GM12878 (cell line): ENCODE measurements around the gene ABCC4. TPM values are rescaled to one million over a fixed set of nuclear protein-coding genes. Genes with fewer than 3 reads are reported as not detected.
A peak's percentile ranks its signal among the peaks of the same experiment; 100 is the strongest.

Experiments used
- ATAC-seq: fragments of 200-7000 bp; cut with Tn5 transposase; 3 replicates; pipeline ENCODE4 v1.9.1; 2020; ENCODE audit warnings: mild to moderate bottlenecking, moderate library complexity
- BruUV-seq: library from RNA; stranded (reverse); fragments of 400-500 nt; replicated peaks from 2 replicates; lab custom pipeline; 2021; lab: Mats Ljungman, UMichigan
- CTCF ChIA-PET: fragments of 300-600 bp; sonication (Branson Sonifier 250); formaldehyde crosslinking; extraction: SDS; loops from one replicate; lab custom pipeline; 2021; ENCODE audit warnings: inconsistent platforms; lab: Yijun Ruan, JAX
- POLR2A ChIA-PET: fragments of 350-600 bp; formaldehyde crosslinking; extraction: SDS; loops from one replicate; lab custom pipeline; 2021; ENCODE audit warnings: inconsistent platforms; lab: Charles Lee
- RAD21 ChIA-PET: fragments of 300-600 bp; sonication (Branson Sonifier 250); formaldehyde crosslinking; loops from one replicate; lab custom pipeline; 2023; ENCODE audit warnings: antibody characterized with exemption; ENCODE audit not compliant: unreplicated experiment; lab: Charles Lee
- SMC1A ChIA-PET: fragments of 300-600 bp; sonication (Branson Sonifier 250); formaldehyde crosslinking; loops from one replicate; lab custom pipeline; 2023; ENCODE audit not compliant: unreplicated experiment, uncharacterized antibody; lab: Charles Lee
- DNase-seq: peaks from one replicate; pipeline ENCODE4 v3.0.0-alpha.2; 2011; ENCODE audit warnings: low read depth, low spot score
- FAIRE-seq: peaks from 3 replicates; lab custom pipeline; 2011; peaks lifted over from hg19 to GRCh38; lab: Jason Lieb, UNC
- H2AFZ ChIP-seq: 2 replicates; pipeline ENCODE4 v1.6.0; 2011; ENCODE audit warnings: low read depth, low read length, control low read depth; ENCODE audit not compliant: control insufficient read depth
- H3K27ac ChIP-seq: 2 replicates; pipeline ENCODE4 v1.5.1; 2011; ENCODE audit warnings: control low read depth; ENCODE audit not compliant: control insufficient read depth, insufficient read depth
- H3K27me3 ChIP-seq, 2 experiments: replicated peaks in 1 of 2; 2 replicates each; pipeline versions ENCODE4 v1.6.0 to v1.6.1; 2011; ENCODE audit warnings: low read length in 1 of 2; ENCODE audit not compliant: control insufficient read depth in 2 of 2, insufficient read depth in 2 of 2
- H3K36me3 ChIP-seq, 2 experiments: 2 replicates each; pipeline ENCODE4 v1.5.1; 2011; ENCODE audit warnings: low read length in 1 of 2; ENCODE audit not compliant: control insufficient read depth in 2 of 2, insufficient read depth in 2 of 2
- H3K4me1 ChIP-seq: 2 replicates; pipeline ENCODE4 v1.6.1; 2011; ENCODE audit warnings: mild to moderate bottlenecking, low read length, moderate library complexity, mixed read lengths; ENCODE audit not compliant: control insufficient read depth, insufficient read depth
- H3K4me2 ChIP-seq: 2 replicates; pipeline ENCODE4 v1.6.0; 2011; ENCODE audit warnings: control low read depth; ENCODE audit not compliant: control insufficient read depth, insufficient read depth
- H3K4me3 ChIP-seq: fragments of 200-600 bp; sonication (generic); 2 replicates; pipeline ENCODE4 v1.5.1; 2016
- H3K79me2 ChIP-seq: 2 replicates; pipeline ENCODE4 v1.6.0; 2011; ENCODE audit warnings: low read length; ENCODE audit not compliant: control insufficient read depth, insufficient read depth
- H3K9ac ChIP-seq: 2 replicates; pipeline ENCODE4 v1.8.0; 2011; ENCODE audit warnings: low read length, control low read depth, mixed read lengths; ENCODE audit not compliant: control insufficient read depth, insufficient read depth
- H3K9me3 ChIP-seq: replicated peaks from 3 replicates; pipeline ENCODE4 v1.5.1; 2011; ENCODE audit warnings: mild to moderate bottlenecking, low read length; ENCODE audit not compliant: control insufficient read depth, insufficient read depth
- H4K20me1 ChIP-seq: 2 replicates; pipeline ENCODE4 v1.6.0; 2011; ENCODE audit not compliant: control insufficient read depth, insufficient read depth
- CBX3 ChIP-seq: fragments of 200-600 bp; sonication (generic); IDR thresholded peaks from 2 replicates; pipeline ENCODE4 v1.6.1; 2016; ENCODE audit warnings: low read depth, borderline replicate concordance
- HDAC6 ChIP-seq: fragments of 200-600 bp; sonication (generic); IDR thresholded peaks from one replicate; pipeline ENCODE4 v1.8.0; 2017; ENCODE audit warnings: antibody characterized with exemption; ENCODE audit not compliant: unreplicated experiment
- IKZF1 ChIP-seq: fragments of 450-650 bp; conservative IDR thresholded peaks from 2 replicates; pipeline ENCODE4 v1.6.1; 2017; ENCODE audit warnings: antibody characterized with exemption, mild to moderate bottlenecking
- POLR2AphosphoS2 ChIP-seq: IDR thresholded peaks from 2 replicates; pipeline ENCODE4 v1.6.1; 2011; ENCODE audit warnings: low read depth, mild to moderate bottlenecking, low read length, improper control_type of control experiment, moderate library complexity
- SIN3A ChIP-seq: IDR thresholded peaks from 2 replicates; pipeline ENCODE4 v1.6.1; 2012; ENCODE audit warnings: low read depth, low read length, improper control_type of control experiment
- ZNF687 ChIP-seq: fragments of 450-650 bp; IDR thresholded peaks from 2 replicates; pipeline ENCODE4 v1.6.1; 2017; ENCODE audit warnings: mild to moderate bottlenecking, moderate library complexity
- WGBS: methylation state at CpG from one replicate; pipeline ENCODE4 v1.1.6; 2016; ENCODE audit warnings: low lambda C conversion rate; ENCODE audit not compliant: insufficient replicate concordance, insufficient coverage; ENCODE audit errors: missing lambda C conversion rate; 5-methylcytosine and 5-hydroxymethylcytosine counted together
- in situ Hi-C: fragments of 300-500 bp; cut with MboI; formaldehyde crosslinking; loops from 9 replicates; pipeline ENCODE4 v1.14.3; 2018; ENCODE audit warnings: mixed read lengths
- intact Hi-C: fragments of 100-400 bp; cut with micrococcal nuclease; formaldehyde crosslinking; loops from one replicate; pipeline ENCODE4 v1.14.2; 2022; ENCODE audit not compliant: unreplicated experiment
- polyA plus RNA-seq, 11 experiments: library from polyadenylated mRNA; depleted of rRNA in 4 of 11; unstranded in 6 of 11; stranded (reverse) in 5 of 11; fragments of >200 nt; fragmentation: Nextera tagmentation in 4 of 11; fragmentation: Illumina TruSeq in 1 of 11; extraction: Ambion mirVana in 4 of 11; extraction: Trizol in 1 of 11; gene quantifications; 1 replicate in 1 of 11; 2 replicates in 10 of 11; pipeline versions ENCODE4 v1.2.1 to v1.2.3, GENCODE V29; 2011 to 2016; ENCODE audit warnings: inconsistent platforms in 2 of 11, missing spikeins in 2 of 11, low read depth in 1 of 11
- total RNA-seq, 4 experiments: library from RNA; depleted of rRNA in 3 of 4; stranded (reverse); fragments of >200 nt in 3 of 4; fragmentation: Illumina TruSeq in 1 of 4; extraction: Trizol in 1 of 4; gene quantifications; 2 replicates each; pipeline versions ENCODE4 v1.2.1 to v1.2.3, GENCODE V29; 2013 to 2021

The ABCC4 gene
- total and polyA plus RNA-seq, 10 of the 15 experiments (the other 5 are each of a cell fraction or from before 2014, with no cell fraction given) = 7.2 to 44.4 (median 24.1) TPM

- RAD21 ChIA-PET = interaction anchor here (0.7 to 1.9 kb wide), 7 partner anchors 16 to 47 kb away, joined by 3 to 6 read pairs (median 3); no protein-coding TSS in a partner anchor
- POLR2A ChIA-PET = interaction anchor here (1.0 to 1.5 kb wide), 3 partner anchors 8 to 26 kb away, joined by 3 to 4 read pairs (median 4); no protein-coding TSS in a partner anchor
- CTCF ChIA-PET = interaction anchor here (1.2 to 2.2 kb wide), 3 partner anchors 8 to 41 kb away, joined by 3 to 7 read pairs (median 4); no protein-coding TSS in a partner anchor
Measured at GRCh38 chr13:95256091-95256490, 45.2 kb downstream of the ABCC4 start.

More at GRCh38 chr13:95256091-95256490, 45.2 kb downstream of the ABCC4 start:
- Histone ChIP-seq H3K36me3 (peaks cover 0 to 2% of the 10 kb centered on the region in 2 experiments; a peak in 2 of 4 replicates), H3K9me3 (no peaks in the 10 kb centered on the region; the same call in 2 of the 3 replicates), H3K4me3 (no peak overlapping the region), H3K27me3 (no peaks in the 10 kb centered on the region), H3K4me1 (peaks cover 64% of the 10 kb centered on the region), H2AFZ (no peak overlapping the region), H4K20me1 (no peaks in the 10 kb centered on the region), H3K9ac (no peak overlapping the region), H3K4me2 (no peak overlapping the region), H3K27ac (0 out of 2 replicates have a peak overlapping the region, but pooled peaks have one; percentile 22), H3K79me2 (peaks cover 56% of the 10 kb centered on the region)
- 66% methylated on average over 7 of the region's 7 CpGs for WGBS
- no TSS peak for BruUV-seq
- 0 out of 2 replicates have a peak, but pooled peaks have one; percentile 26 for TF ChIP-seq ZNF687
- TF ChIP-seq SIN3A = no peak
- no peak for TF ChIP-seq POLR2AphosphoS2
- no peak for TF ChIP-seq IKZF1
- no peak for TF ChIP-seq CBX3
- TF ChIP-seq HDAC6 = no peak
- in situ Hi-C loops (no loop called here), intact Hi-C loops (no loop called here)
- SMC1A ChIA-PET = interaction anchor here (1.0 to 10.2 kb wide), 7 partner anchors 17 to 47 kb away, joined by 3 to 109 read pairs (median 6); no protein-coding TSS in a partner anchor
- DNase-seq = no peak
- no peak for FAIRE-seq
- ATAC-seq = no peak
